Left ventricle myocardium inferior (tissue), 1 donor: Measurements from ENCODE around the gene FBXO8. TPM values are rescaled to one million over a fixed set of nuclear protein-coding genes. Genes with fewer than 3 reads are reported as not detected.

Experiments
- DNase-seq: peaks from one replicate; pipeline ENCODE4 v3.0.0-alpha.2; 2020
- H3K27ac ChIP-seq: fragments of 200-600 bp; replicated peaks from 2 replicates; pipeline ENCODE4 v1.8.0; 2021
- H3K27me3 ChIP-seq: fragments of 200-600 bp; 2 replicates; pipeline ENCODE4 v1.8.0; 2021; ENCODE audit warnings: low read depth
- H3K36me3 ChIP-seq: fragments of 200-600 bp; 2 replicates; pipeline ENCODE4 v1.8.0; 2021
- H3K4me1 ChIP-seq: fragments of 200-600 bp; 2 replicates; pipeline ENCODE4 v1.8.0; 2021
- H3K4me3 ChIP-seq: fragments of 200-600 bp; 2 replicates; pipeline ENCODE4 v1.8.0; 2021; ENCODE audit warnings: mild to moderate bottlenecking, moderate library complexity
- H3K9me3 ChIP-seq: fragments of 200-600 bp; replicated peaks from 2 replicates; pipeline ENCODE4 v1.8.0; 2021
- intact Hi-C: fragments of 100-400 bp; cut with micrococcal nuclease; formaldehyde crosslinking; loops from one replicate; pipeline ENCODE4 v1.11.0; 2022
- total RNA-seq: library from RNA; stranded (reverse); fragmentation: NEBNext Ultra II Directional; extraction: Animal tissue kit (Norgen Biotek cat#: 25700); gene quantifications from one replicate; pipeline ENCODE4 v1.2.1, GENCODE V29; 2021
- TF ChIP-seq, protein P1 (sequence below): fragments of 200-600 bp; IDR thresholded peaks from 2 replicates; pipeline ENCODE4 v1.8.0; 2021; ENCODE audit warnings: antibody characterized with exemption, mild to moderate bottlenecking, borderline replicate concordance
- donor health status: DM: no; HTN: yes; CAD: no; lungs with severe emphysema.

The FBXO8 gene
- total RNA-seq, 1 donor from 2014 or later, result 29.5 TPM

DNA sequence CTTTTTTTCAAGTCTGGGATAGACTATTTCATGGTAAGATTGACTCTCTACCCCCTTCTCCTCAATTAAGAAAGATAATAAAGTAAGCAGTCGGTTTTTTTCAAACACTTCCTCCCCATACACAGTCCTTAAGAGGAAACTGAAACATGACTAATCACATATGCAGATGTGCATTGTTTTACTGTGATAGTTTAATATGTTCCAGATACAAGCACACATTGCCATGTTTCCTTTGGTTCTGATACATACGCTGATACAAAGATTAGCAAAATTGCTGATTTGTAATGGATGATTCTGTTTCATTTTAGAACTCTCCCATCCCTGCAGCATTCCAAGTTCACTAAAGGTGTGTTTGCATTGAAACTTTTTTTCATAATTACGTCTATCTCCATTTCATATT is 76.1 kb downstream of the FBXO8 start:
- no peak overlapping the region for H3K4me3 ChIP-seq
- no peaks in the 10 kb centered on the region for H3K9me3 ChIP-seq
- TF ChIP-seq, protein P1, sequence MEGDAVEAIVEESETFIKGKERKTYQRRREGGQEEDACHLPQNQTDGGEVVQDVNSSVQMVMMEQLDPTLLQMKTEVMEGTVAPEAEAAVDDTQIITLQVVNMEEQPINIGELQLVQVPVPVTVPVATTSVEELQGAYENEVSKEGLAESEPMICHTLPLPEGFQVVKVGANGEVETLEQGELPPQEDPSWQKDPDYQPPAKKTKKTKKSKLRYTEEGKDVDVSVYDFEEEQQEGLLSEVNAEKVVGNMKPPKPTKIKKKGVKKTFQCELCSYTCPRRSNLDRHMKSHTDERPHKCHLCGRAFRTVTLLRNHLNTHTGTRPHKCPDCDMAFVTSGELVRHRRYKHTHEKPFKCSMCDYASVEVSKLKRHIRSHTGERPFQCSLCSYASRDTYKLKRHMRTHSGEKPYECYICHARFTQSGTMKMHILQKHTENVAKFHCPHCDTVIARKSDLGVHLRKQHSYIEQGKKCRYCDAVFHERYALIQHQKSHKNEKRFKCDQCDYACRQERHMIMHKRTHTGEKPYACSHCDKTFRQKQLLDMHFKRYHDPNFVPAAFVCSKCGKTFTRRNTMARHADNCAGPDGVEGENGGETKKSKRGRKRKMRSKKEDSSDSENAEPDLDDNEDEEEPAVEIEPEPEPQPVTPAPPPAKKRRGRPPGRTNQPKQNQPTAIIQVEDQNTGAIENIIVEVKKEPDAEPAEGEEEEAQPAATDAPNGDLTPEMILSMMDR, result no peak
- H3K4me1 ChIP-seq, result peaks cover 4% of the 10 kb centered on the region
- intact Hi-C loops, result no loop called here
- no peak overlapping the region for H3K27ac ChIP-seq
- no peak for DNase-seq
- H3K27me3 ChIP-seq, result peaks cover 79% of the 10 kb centered on the region
- no peaks in the 10 kb centered on the region for H3K36me3 ChIP-seq

DNA sequence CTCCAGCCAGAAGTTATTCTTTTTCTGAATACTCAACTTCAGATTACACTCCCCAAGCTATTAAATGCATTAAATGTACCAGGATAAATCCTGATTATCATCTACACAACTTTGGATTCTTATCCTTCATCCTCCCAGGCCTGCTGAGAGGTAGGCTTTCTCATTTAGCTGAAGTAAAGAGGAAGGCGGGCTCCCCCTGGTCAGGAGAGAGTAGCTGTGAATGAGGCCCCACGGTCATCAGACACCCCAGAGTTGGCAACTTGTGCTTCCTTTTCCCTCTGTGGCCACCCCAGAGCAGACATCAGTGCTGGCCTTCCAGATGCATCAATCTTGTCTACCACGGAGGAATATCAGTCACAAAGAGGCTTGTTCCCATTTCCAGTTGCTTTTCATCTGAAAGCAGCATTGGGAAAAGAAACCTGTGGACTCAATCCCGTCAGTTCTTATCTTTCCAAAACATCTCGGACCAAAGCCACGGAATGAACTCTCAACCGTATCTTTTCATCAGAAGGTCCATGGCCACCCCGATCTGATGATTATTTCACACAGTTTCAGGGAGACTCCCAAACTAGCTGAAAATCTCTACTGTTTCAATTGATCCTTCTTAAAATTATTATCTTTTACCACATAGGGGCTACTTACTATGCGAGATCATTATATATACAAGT is 79.2 kb downstream of the FBXO8 start:
- TF ChIP-seq, protein P1, result no peak
- intact Hi-C loops, result no loop called here
- Histone ChIP-seq H3K27ac (no peak overlapping the region), H3K4me1 (no peaks in the 10 kb centered on the region), H3K4me3 (no peak overlapping the region), H3K9me3 (no peaks in the 10 kb centered on the region), H3K27me3 (peaks cover 79% of the 10 kb centered on the region), H3K36me3 (no peaks in the 10 kb centered on the region)
- DNase-seq, result no peak

DNA sequence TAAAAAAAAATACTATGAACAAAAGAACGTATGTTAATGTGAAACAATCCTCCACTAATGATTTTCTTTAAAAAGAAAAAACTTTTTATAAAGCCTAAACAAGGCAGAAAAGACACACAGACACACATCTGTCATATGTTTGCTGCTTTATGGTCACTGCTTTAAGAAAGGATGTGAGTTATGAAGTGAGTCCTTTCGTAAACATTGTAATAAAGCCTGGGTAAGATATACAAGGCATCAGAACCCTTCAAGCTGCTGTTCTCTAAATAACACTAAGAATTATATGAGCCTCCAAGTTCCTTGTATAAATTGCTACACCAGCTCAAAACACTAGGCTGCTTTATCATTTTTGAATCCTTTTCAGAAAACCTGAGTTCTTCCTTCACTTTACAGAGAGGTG is 81.6 kb downstream of the FBXO8 start:
- H3K9me3 ChIP-seq, result no peaks in the 10 kb centered on the region
- H3K4me1 ChIP-seq, result no peaks in the 10 kb centered on the region
- H3K27me3 ChIP-seq, result peaks cover 70% of the 10 kb centered on the region
- TF ChIP-seq, protein P1, result no peak
- intact Hi-C loops, result no loop called here
- no peak overlapping the region for H3K4me3 ChIP-seq
- no peak overlapping the region for H3K27ac ChIP-seq
- no peak for DNase-seq
- no peaks in the 10 kb centered on the region for H3K36me3 ChIP-seq

DNA sequence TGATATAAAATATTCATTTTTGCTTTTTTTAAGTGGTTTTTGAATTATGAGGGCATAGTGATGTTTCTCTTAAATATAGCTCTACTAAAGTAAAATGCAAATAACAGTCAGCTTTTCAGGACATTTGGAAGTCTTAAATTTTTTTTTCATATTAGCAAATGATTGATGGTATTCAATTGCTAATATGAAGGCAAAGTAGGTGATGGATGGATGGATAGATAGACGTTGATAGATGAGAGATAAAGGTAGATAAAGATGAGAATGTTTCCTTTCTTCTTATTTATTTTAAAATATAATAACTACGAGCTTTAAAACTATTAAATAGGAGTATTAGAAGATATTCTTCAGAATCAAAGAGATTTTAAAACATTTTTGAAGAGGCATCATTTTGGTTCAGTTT is 83.7 kb downstream of the FBXO8 start:
- H3K36me3 ChIP-seq, result no peaks in the 10 kb centered on the region
- H3K9me3 ChIP-seq, result no peaks in the 10 kb centered on the region
- no peak overlapping the region for H3K4me3 ChIP-seq
- no peak overlapping the region for H3K27ac ChIP-seq
- intact Hi-C loops, result no loop called here
- DNase-seq, result no peak
- H3K4me1 ChIP-seq, result no peaks in the 10 kb centered on the region
- H3K27me3 ChIP-seq, result peaks cover 74% of the 10 kb centered on the region
- TF ChIP-seq, protein P1, result no peak

DNA sequence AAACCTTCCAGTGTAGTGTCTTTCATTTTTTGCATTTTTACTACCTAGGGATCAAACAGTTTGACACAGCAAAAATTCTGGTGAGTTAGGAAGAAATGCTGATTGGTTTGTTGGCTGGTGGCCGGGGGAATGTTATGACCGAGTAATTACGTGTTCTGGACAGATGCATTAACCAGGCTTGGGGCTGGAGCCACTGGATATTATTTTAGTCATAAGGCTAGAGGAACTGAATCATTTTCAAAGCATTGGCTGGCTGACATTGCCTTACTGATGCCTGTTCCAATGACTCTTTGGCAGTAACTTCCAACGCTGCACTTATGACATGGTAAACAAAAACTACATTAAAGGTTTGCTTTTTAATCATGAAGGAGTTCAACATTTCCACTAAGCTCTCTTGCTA is 84.6 kb downstream of the FBXO8 start:
- Histone ChIP-seq H3K4me1 (no peaks in the 10 kb centered on the region), H3K9me3 (no peaks in the 10 kb centered on the region), H3K36me3 (no peaks in the 10 kb centered on the region), H3K27me3 (peaks cover 67% of the 10 kb centered on the region), H3K4me3 (no peak overlapping the region), H3K27ac (no peak overlapping the region)
- intact Hi-C loops, result no loop called here
- TF ChIP-seq, protein P1, result no peak
- no peak for DNase-seq
